Loucy (cell line): Measurements from ENCODE around the gene CDK3.
A peak's percentile ranks its signal among the peaks of the same experiment; 100 is the strongest.

Source experiments
- H2AFZ ChIP-seq: fragments of 200-600 bp; sonication (generic); 2 replicates; pipeline ENCODE4 v1.6.0; 2016; ENCODE audit warnings: antibody characterized with exemption, mild to moderate bottlenecking, low read length, moderate library complexity
- H3F3A ChIP-seq: fragments of 200-600 bp; 2 replicates; pipeline ENCODE4 v1.6.0; 2016; ENCODE audit warnings: antibody characterized with exemption, low read depth, mild to moderate bottlenecking
- H3K27me3 ChIP-seq: fragments of 200-600 bp; sonication (generic); 2 replicates; pipeline ENCODE4 v1.6.1; 2014; ENCODE audit warnings: low read length, mild to moderate bottlenecking; ENCODE audit not compliant: insufficient read depth, poor library complexity, severe bottlenecking
- H3K36me3 ChIP-seq: fragments of 200-600 bp; sonication (generic); 2 replicates; pipeline ENCODE4 v1.6.1; 2016; ENCODE audit warnings: low read length; ENCODE audit not compliant: insufficient read depth
- H3K4me1 ChIP-seq: fragments of 200-600 bp; sonication (generic); 2 replicates; pipeline ENCODE4 v1.5.1; 2014; ENCODE audit warnings: low read length, mild to moderate bottlenecking; ENCODE audit not compliant: insufficient read depth, poor library complexity, severe bottlenecking
- H3K4me2 ChIP-seq: fragments of 200-600 bp; sonication (generic); 2 replicates; pipeline ENCODE4 v1.6.0; 2014; ENCODE audit warnings: antibody characterized with exemption, low read length, low read depth, mild to moderate bottlenecking; ENCODE audit not compliant: poor library complexity, severe bottlenecking
- H3K4me3 ChIP-seq: fragments of 200-600 bp; sonication (generic); 2 replicates; pipeline ENCODE4 v1.5.1; 2014; ENCODE audit warnings: low read length, mild to moderate bottlenecking, mixed read lengths; ENCODE audit not compliant: poor library complexity, severe bottlenecking
- H3K79me2 ChIP-seq: fragments of 200-600 bp; sonication (generic); 2 replicates; pipeline ENCODE4 v1.6.1; 2014; ENCODE audit warnings: low read length; ENCODE audit not compliant: insufficient read depth
- H3K9ac ChIP-seq: fragments of 200-600 bp; sonication (generic); 2 replicates; pipeline ENCODE4 v1.6.0; 2014; ENCODE audit warnings: mild to moderate bottlenecking, low read depth, low read length, moderate library complexity; ENCODE audit not compliant: poor library complexity, severe bottlenecking
- H3K9me2 ChIP-seq: fragments of 200-600 bp; sonication (generic); replicated peaks from 2 replicates; pipeline ENCODE4 v1.6.1; 2016; ENCODE audit warnings: low read depth, low read length, mixed read lengths
- H3K9me3 ChIP-seq: fragments of 200-600 bp; sonication (generic); 2 replicates; pipeline ENCODE4 v1.6.1; 2014; ENCODE audit warnings: mild to moderate bottlenecking, antibody characterized with exemption, low read length, low read depth; ENCODE audit not compliant: insufficient read depth
- H4K20me1 ChIP-seq: fragments of 200-600 bp; sonication (generic); 2 replicates; pipeline ENCODE4 v1.6.0; 2014; ENCODE audit warnings: antibody characterized with exemption, low read length, mild to moderate bottlenecking; ENCODE audit not compliant: insufficient read depth, poor library complexity, severe bottlenecking
- EZH2phosphoT487 ChIP-seq: fragments of 200-600 bp; IDR thresholded peaks from 2 replicates; pipeline ENCODE4 v1.6.1; 2018; ENCODE audit warnings: antibody characterized with exemption, mild to moderate bottlenecking, moderate library complexity, borderline replicate concordance
- TF ChIP-seq, protein P1 (sequence below): fragments of 200-600 bp; sonication (generic); conservative IDR thresholded peaks from 2 replicates; pipeline ENCODE4 v1.5.1; 2014; ENCODE audit warnings: mild to moderate bottlenecking, antibody characterized with exemption, low read length

CDK3 gene

DNA sequence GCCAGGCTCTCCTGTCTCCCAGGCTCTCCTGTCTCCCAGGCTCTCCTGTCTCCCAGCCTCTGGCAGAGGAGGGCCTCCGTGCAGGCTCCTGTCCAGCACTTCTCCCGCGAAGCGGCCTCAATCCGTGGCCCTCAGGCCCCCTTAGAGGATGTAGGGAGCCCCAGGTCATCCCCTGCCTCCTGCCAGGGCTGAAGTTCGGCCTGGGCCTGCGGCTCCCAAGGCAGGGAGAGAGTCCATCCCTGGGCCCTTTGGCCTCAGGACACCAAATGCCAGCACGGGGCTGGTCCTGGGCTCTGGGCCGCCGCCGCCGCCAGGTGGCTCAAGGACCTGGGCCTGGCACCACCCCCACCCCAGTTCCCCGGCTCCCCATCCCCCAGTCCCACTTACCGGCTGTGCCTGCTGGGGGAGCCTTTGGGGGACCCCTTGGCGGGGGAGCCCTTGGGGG, 26.1 kb downstream of the CDK3 start:
- Histone ChIP-seq H3F3A (peaks cover 5% of the 10 kb centered on the region; the same call in 1 of the 2 replicates), H3K79me2 (no peaks in the 10 kb centered on the region), H3K9ac (no peak overlapping the region), H3K36me3 (no peaks in the 10 kb centered on the region), H3K4me3 (no peak overlapping the region), H4K20me1 (no peaks in the 10 kb centered on the region), H3K9me2 (no peaks in the 10 kb centered on the region), H3K4me1 (peaks cover 24% of the 10 kb centered on the region), H3K4me2 (no peak overlapping the region), H3K9me3 (no peaks in the 10 kb centered on the region), H2AFZ (no peak overlapping the region), H3K27me3 (no peaks in the 10 kb centered on the region)
- TF ChIP-seq, protein P1, sequence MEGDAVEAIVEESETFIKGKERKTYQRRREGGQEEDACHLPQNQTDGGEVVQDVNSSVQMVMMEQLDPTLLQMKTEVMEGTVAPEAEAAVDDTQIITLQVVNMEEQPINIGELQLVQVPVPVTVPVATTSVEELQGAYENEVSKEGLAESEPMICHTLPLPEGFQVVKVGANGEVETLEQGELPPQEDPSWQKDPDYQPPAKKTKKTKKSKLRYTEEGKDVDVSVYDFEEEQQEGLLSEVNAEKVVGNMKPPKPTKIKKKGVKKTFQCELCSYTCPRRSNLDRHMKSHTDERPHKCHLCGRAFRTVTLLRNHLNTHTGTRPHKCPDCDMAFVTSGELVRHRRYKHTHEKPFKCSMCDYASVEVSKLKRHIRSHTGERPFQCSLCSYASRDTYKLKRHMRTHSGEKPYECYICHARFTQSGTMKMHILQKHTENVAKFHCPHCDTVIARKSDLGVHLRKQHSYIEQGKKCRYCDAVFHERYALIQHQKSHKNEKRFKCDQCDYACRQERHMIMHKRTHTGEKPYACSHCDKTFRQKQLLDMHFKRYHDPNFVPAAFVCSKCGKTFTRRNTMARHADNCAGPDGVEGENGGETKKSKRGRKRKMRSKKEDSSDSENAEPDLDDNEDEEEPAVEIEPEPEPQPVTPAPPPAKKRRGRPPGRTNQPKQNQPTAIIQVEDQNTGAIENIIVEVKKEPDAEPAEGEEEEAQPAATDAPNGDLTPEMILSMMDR, result no peak
- no peak for TF ChIP-seq EZH2phosphoT487

DNA sequence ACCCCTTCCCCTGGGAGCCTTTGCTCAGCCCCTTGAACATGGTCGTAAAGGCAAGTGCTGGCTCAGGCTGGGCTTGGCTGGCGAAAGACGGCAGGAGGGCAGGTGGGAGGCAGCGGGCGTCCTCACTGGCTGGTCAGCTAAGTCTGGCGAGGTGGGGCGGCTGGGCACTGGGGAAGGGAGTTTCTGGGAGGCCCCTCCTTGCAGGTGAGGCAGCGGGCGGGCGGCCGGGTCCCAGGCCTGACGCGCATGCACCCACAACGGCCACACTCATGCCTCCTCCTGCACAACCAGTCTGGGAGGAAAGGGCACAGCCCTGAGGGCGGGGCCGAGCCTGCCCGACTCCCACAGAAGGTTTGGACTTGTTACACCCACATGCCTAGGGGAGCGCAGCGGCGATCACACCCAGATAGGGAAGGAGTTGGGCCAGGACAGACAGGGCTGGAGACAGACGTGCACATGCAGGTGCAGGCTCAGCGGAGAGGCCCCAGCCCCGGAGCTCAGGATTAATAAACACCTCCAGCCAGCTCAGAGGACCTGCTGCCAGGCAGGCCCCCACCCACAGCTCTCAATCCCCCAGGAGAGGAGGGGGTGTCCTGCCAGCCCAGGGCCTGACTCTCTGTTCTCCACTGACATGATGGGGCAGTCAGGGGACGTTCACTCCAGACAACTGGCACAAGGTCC, 26.6 kb downstream of the CDK3 start, which contains the start of gene EVPL:
EVPL (minus strand) TSS at position 148 of the 681 bp plus-strand sequence; CDS start at position 40, 108 bp downstream.
- H3K4me3 ChIP-seq, result no peak within 1 kb of the TSS
- no peaks in the 10 kb centered on the region for H3K27me3 ChIP-seq

DNA sequence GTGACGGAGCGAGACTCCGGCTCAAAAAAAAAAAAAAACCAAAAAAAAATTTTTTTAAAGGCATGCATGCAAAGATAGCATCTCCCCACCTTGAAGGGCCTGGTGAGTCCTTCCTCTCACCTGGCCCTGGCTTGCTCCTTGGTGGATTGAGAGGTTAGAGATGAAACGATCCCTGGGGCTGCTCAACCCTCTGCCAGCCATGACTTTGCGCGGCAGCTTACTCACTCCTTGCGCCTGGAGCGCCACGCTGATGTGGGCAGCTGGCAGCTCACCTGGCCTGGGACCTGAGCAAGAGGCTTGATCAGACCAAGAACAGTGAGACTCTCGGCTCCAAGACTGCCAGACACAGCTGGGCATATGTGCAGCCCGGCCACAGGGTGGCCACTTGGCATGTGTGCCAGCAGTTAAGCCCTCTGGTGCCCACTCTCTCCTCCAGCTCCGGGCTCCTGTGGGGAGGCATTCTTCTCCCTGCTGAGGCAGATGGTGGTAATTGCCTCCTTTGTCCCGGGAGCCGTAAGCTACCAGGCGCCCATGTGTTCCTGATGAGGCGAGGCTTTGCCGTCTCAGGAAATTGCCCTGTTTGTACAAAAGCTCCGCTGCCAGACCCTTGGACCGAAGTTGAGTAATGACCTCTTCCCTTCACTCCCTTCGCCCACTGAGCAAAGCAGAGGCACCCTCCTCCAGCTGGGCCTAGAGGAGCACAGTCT, 31.6 kb downstream of the CDK3 start:
- H2AFZ ChIP-seq, result no peak overlapping the region

More for the DNA sequence above, 26.6 kb downstream of the CDK3 start, which contains the start of gene EVPL:
- no peaks in the 10 kb centered on the region for H3K36me3 ChIP-seq
- no peaks in the 10 kb centered on the region for H3K9me3 ChIP-seq
- H3K79me2 ChIP-seq, result no peaks in the 10 kb centered on the region
- no peak for TF ChIP-seq EZH2phosphoT487
- TF ChIP-seq, protein P1, result no peak
- no peak within 1 kb of the TSS for H3K4me2 ChIP-seq
- H3K9me2 ChIP-seq, result no peaks in the 10 kb centered on the region
- H2AFZ ChIP-seq, result no peak within 1 kb of the TSS
- peaks cover 24% of the 10 kb centered on the region for H3K4me1 ChIP-seq
- H3F3A ChIP-seq, result peaks cover 5% of the 10 kb centered on the region; the same call in 1 of the 2 replicates
- no peaks in the 10 kb centered on the region for H4K20me1 ChIP-seq
- no peak within 1 kb of the TSS for H3K9ac ChIP-seq

More for the DNA sequence above, 31.6 kb downstream of the CDK3 start:
- Histone ChIP-seq H3K36me3 (no peaks in the 10 kb centered on the region), H3K4me3 (no peak overlapping the region), H3K9me2 (no peaks in the 10 kb centered on the region), H3K9me3 (no peaks in the 10 kb centered on the region), H3F3A (peaks cover 5% of the 10 kb centered on the region; the same call in 1 of the 2 replicates), H3K4me2 (no peak overlapping the region), H3K4me1 (peaks cover 38% of the 10 kb centered on the region), H3K27me3 (no peaks in the 10 kb centered on the region), H3K9ac (no peak overlapping the region), H4K20me1 (no peaks in the 10 kb centered on the region), H3K79me2 (no peaks in the 10 kb centered on the region)
- TF ChIP-seq, protein P1, result peak; percentile 50
- TF ChIP-seq EZH2phosphoT487, result no peak
